K562 (cell line): Measurements from ENCODE around the gene PRR29. TPM values are rescaled to one million over a fixed set of nuclear protein-coding genes. Genes with fewer than 3 reads are reported as not detected.

Experiments used
- BDP1 ChIP-seq: IDR thresholded peaks from 3 replicates; pipeline ENCODE4 v1.6.1; 2011; ENCODE audit not compliant: insufficient read length, insufficient read depth
- DDX20 ChIP-seq: fragments of 450-650 bp; IDR thresholded peaks from 2 replicates; pipeline ENCODE4 v1.6.1; 2016; ENCODE audit warnings: missing genetic modification characterization, low read depth, mild to moderate bottlenecking, missing compliant biosample characterization, moderate library complexity
- GATAD2B ChIP-seq: fragments of 450-650 bp; IDR thresholded peaks from 2 replicates; pipeline ENCODE4 v1.6.1; 2017; ENCODE audit warnings: mild to moderate bottlenecking, borderline replicate concordance
- GTF2A2 ChIP-seq: IDR thresholded peaks from 2 replicates; pipeline ENCODE4 v1.6.1; 2016; ENCODE audit warnings: mild to moderate bottlenecking, missing genetic modification characterization, missing compliant biosample characterization
- LEF1 ChIP-seq: fragments of 450-650 bp; IDR thresholded peaks from 2 replicates; pipeline ENCODE4 v1.6.1; 2016; ENCODE audit warnings: mild to moderate bottlenecking
- MED1 ChIP-seq: sonication (generic); formaldehyde crosslinking; IDR thresholded peaks from 2 replicates; pipeline ENCODE4 v1.8.1; 2023; ENCODE audit warnings: missing genetic modification reagents, borderline replicate concordance
- MXI1 ChIP-seq: IDR thresholded peaks from 2 replicates; pipeline ENCODE4 v1.6.1; 2011; ENCODE audit warnings: low read depth, mild to moderate bottlenecking, improper control_type of control experiment, low read length
- NFE2 ChIP-seq: IDR thresholded peaks from 2 replicates; pipeline ENCODE4 v1.6.1; 2014; ENCODE audit warnings: antibody characterized with exemption, low read depth
- NFRKB ChIP-seq: fragments of 450-650 bp; IDR thresholded peaks from 2 replicates; pipeline ENCODE4 v1.6.1; 2016; ENCODE audit warnings: low read depth
- SAFB2 ChIP-seq: fragments of 200-400 bp; formaldehyde crosslinking; IDR thresholded peaks from 2 replicates; pipeline ENCODE4 v1.6.1; 2018; ENCODE audit warnings: borderline replicate concordance, low read length, low read depth, moderate library complexity; ENCODE audit not compliant: severe bottlenecking
- SP1 ChIP-seq: sonication (generic); formaldehyde crosslinking; IDR thresholded peaks from 2 replicates; pipeline ENCODE4 v1.8.1; 2022; ENCODE audit warnings: mild to moderate bottlenecking, missing genetic modification reagents
- XRCC3 ChIP-seq: fragments of 450-650 bp; IDR thresholded peaks from 2 replicates; pipeline ENCODE4 v1.6.1; 2017; ENCODE audit warnings: mild to moderate bottlenecking, moderate library complexity
- ZNF561 ChIP-seq: fragments of 450-650 bp; formaldehyde crosslinking; conservative IDR thresholded peaks from 2 replicates; pipeline ENCODE4 v1.4.0; 2020; ENCODE audit warnings: mild to moderate bottlenecking, moderate library complexity
- ZNF699 ChIP-seq: fragments of 250-450 bp; sonication (Bioruptor Pico); IDR thresholded peaks from 2 replicates; pipeline ENCODE4 v1.8.0; 2021; ENCODE audit warnings: mild to moderate bottlenecking, moderate library complexity; ENCODE audit not compliant: insufficient replicate concordance
- polyA plus RNA-seq, 8 experiments: library from polyadenylated mRNA; depleted of rRNA in 4 of 8; stranded (reverse) in 5 of 8; unstranded in 3 of 8; fragments of >200 nt; fragmentation: Nextera tagmentation in 2 of 8; fragmentation: Illumina TruSeq in 1 of 8; extraction: Ambion mirVana in 2 of 8; extraction: Trizol in 1 of 8; gene quantifications; 2 replicates each; pipeline versions ENCODE4 v1.2.1 to v1.2.3, GENCODE V29; 2011 to 2014; ENCODE audit warnings: inconsistent platforms in 1 of 8, missing spikeins in 1 of 8
- total RNA-seq, 7 experiments: library from RNA; depleted of rRNA in 6 of 7; stranded (reverse); fragments of >200 nt in 6 of 7; fragmentation: Illumina TruSeq in 2 of 7; extraction: Trizol in 2 of 7; gene quantifications; 2 replicates each; pipeline versions ENCODE4 v1.2.1 to v1.2.3, GENCODE V29; 2011 to 2021; ENCODE audit warnings: low replicate concordance in 1 of 7
- TF ChIP-seq, protein P1 (sequence below), 2 experiments: IDR thresholded peaks; 2 replicates each; pipeline ENCODE4 v1.6.1; 2012; ENCODE audit warnings: improper control_type of control experiment in 2 of 2, low read depth in 2 of 2, low read length in 2 of 2, borderline replicate concordance in 1 of 2
- TF ChIP-seq, protein P2 (sequence below): sonication (generic); IDR thresholded peaks from 2 replicates; pipeline ENCODE4 v1.6.1; 2016
- TF ChIP-seq, protein P3 (sequence below): fragments of 250-450 bp; sonication (Bioruptor Pico); IDR thresholded peaks from 2 replicates; pipeline ENCODE4 v1.5.1; 2021; ENCODE audit warnings: mild to moderate bottlenecking
- TF ChIP-seq, protein P4 (sequence below): fragments of 450-650 bp; IDR thresholded peaks from 2 replicates; pipeline ENCODE4 v1.6.1; 2016; ENCODE audit warnings: low read depth, mild to moderate bottlenecking, moderate library complexity
- TF ChIP-seq, protein P5 (sequence below): IDR thresholded peaks from 2 replicates; pipeline ENCODE4 v1.6.1; 2011; ENCODE audit not compliant: insufficient read length; ENCODE audit errors: extremely low read depth

The PRR29 gene
- total and polyA plus RNA-seq, 9 of the 15 experiments (the other 6 are each of a cell fraction or from before 2014, with no cell fraction given): 0.08 to 0.58 (median 0.15) TPM; not detected in 5

DNA sequence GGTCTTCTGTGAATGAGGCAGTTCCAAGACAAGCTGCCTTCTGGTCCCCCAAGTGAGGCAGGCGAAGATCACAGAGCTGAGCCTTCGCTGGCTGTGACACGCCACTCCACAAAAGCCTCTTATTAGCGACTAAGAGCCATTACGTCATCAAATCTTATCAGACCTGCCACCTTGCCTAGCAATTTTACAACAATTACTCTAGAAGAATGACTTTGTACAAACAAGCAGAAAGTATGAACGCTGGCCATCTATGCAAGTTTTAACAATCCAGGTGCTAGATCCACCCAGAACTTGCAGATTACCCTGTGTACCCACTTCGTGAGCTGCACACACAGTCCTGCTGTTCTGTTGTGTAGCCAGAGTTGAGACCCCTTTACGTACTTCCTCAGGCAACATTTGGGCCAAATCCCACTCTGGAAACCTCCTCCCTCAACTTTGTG lies 26.1 kb downstream of the PRR29 start (continued):
- TF ChIP-seq, protein P1, sequence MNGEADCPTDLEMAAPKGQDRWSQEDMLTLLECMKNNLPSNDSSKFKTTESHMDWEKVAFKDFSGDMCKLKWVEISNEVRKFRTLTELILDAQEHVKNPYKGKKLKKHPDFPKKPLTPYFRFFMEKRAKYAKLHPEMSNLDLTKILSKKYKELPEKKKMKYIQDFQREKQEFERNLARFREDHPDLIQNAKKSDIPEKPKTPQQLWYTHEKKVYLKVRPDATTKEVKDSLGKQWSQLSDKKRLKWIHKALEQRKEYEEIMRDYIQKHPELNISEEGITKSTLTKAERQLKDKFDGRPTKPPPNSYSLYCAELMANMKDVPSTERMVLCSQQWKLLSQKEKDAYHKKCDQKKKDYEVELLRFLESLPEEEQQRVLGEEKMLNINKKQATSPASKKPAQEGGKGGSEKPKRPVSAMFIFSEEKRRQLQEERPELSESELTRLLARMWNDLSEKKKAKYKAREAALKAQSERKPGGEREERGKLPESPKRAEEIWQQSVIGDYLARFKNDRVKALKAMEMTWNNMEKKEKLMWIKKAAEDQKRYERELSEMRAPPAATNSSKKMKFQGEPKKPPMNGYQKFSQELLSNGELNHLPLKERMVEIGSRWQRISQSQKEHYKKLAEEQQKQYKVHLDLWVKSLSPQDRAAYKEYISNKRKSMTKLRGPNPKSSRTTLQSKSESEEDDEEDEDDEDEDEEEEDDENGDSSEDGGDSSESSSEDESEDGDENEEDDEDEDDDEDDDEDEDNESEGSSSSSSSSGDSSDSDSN (IDR thresholded peaks at IDR 0.05; ENCODE audit: borderline replicate concordance in 1 of 2, low read depth in 2 of 2, low read length in 2 of 2): no peak
- TF ChIP-seq DDX20 (no peak), NFE2 (peak; percentile 84), SAFB2 (no peak), SP1 (no peak), ZNF699 (CRISPR knock-in tag) (no peak), GATAD2B (peak; percentile 71; the same call in 1 of the 2 replicates), MED1 (CRISPR knock-in tag) (no peak), GTF2A2 (tag) (no peak), NFRKB (peak; percentile 25; the same call in 1 of the 2 replicates), LEF1 (peak; percentile 92), ZNF561 (no peak), BDP1 (no peak), XRCC3 (no peak), MXI1 (no peak; the same call in 1 of the 2 replicates)
- TF ChIP-seq, protein P2, sequence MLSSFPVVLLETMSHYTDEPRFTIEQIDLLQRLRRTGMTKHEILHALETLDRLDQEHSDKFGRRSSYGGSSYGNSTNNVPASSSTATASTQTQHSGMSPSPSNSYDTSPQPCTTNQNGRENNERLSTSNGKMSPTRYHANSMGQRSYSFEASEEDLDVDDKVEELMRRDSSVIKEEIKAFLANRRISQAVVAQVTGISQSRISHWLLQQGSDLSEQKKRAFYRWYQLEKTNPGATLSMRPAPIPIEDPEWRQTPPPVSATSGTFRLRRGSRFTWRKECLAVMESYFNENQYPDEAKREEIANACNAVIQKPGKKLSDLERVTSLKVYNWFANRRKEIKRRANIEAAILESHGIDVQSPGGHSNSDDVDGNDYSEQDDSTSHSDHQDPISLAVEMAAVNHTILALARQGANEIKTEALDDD: no peak
- TF ChIP-seq, protein P3, sequence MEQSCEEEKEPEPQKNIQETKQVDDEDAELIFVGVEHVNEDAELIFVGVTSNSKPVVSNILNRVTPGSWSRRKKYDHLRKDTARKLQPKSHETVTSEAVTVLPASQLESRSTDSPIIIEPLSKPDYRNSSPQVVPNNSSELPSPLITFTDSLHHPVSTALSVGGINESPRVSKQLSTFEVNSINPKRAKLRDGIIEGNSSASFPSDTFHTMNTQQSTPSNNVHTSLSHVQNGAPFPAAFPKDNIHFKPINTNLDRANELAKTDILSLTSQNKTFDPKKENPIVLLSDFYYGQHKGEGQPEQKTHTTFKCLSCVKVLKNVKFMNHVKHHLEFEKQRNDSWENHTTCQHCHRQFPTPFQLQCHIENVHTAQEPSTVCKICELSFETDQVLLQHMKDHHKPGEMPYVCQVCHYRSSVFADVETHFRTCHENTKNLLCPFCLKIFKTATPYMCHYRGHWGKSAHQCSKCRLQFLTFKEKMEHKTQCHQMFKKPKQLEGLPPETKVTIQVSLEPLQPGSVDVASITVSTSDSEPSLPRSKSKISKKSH (CRISPR knock-in tag): no peak
- TF ChIP-seq, protein P4, sequence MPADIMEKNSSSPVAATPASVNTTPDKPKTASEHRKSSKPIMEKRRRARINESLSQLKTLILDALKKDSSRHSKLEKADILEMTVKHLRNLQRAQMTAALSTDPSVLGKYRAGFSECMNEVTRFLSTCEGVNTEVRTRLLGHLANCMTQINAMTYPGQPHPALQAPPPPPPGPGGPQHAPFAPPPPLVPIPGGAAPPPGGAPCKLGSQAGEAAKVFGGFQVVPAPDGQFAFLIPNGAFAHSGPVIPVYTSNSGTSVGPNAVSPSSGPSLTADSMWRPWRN: no peak
- TF ChIP-seq, protein P5, sequence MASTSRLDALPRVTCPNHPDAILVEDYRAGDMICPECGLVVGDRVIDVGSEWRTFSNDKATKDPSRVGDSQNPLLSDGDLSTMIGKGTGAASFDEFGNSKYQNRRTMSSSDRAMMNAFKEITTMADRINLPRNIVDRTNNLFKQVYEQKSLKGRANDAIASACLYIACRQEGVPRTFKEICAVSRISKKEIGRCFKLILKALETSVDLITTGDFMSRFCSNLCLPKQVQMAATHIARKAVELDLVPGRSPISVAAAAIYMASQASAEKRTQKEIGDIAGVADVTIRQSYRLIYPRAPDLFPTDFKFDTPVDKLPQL: no peak
